Liver (tissue), 3 donors: ENCODE data around the gene ADGRG1.

Experiments
- EGR1 ChIP-seq, 2 donors: IDR thresholded peaks; 2 replicates each; pipeline ENCODE4 v1.6.1; 2016 to 2018; ENCODE audit warnings: antibody characterized with exemption in 2 of 2, low read depth in 2 of 2
- FOXA1 ChIP-seq: IDR thresholded peaks from 2 replicates; pipeline ENCODE4 v1.6.1; 2016; ENCODE audit warnings: antibody characterized with exemption
- GABPA ChIP-seq, 2 donors: IDR thresholded peaks in 1 of 2; conservative IDR thresholded peaks in 1 of 2; 2 replicates each; pipeline ENCODE4 v1.6.1; 2016; ENCODE audit warnings: antibody characterized with exemption in 2 of 2, mild to moderate bottlenecking in 1 of 2, moderate library complexity in 1 of 2
- HNF4A ChIP-seq, 2 donors: conservative IDR thresholded peaks; 2 replicates each; pipeline ENCODE4 v1.6.1; 2016; ENCODE audit warnings: antibody characterized with exemption in 2 of 2, mild to moderate bottlenecking in 2 of 2
- JUND ChIP-seq, 2 donors: IDR thresholded peaks; 2 replicates each; pipeline ENCODE4 v1.6.1; 2016; ENCODE audit warnings: antibody characterized with exemption in 2 of 2
- MAX ChIP-seq: IDR thresholded peaks from 2 replicates; pipeline ENCODE4 v1.6.1; 2016; ENCODE audit warnings: antibody characterized with exemption
- RAD21 ChIP-seq, 2 donors: IDR thresholded peaks; 2 replicates each; pipeline ENCODE4 v1.6.1; 2016; ENCODE audit warnings: antibody characterized with exemption in 2 of 2, mild to moderate bottlenecking in 2 of 2
- REST ChIP-seq: IDR thresholded peaks from 2 replicates; pipeline ENCODE4 v1.6.1; 2016; ENCODE audit warnings: antibody characterized with exemption, mild to moderate bottlenecking
- TAF1 ChIP-seq: conservative IDR thresholded peaks from 2 replicates; pipeline ENCODE4 v1.6.1; 2016; ENCODE audit warnings: antibody characterized with exemption, mild to moderate bottlenecking
- YY1 ChIP-seq: IDR thresholded peaks from 2 replicates; pipeline ENCODE4 v1.6.1; 2016; ENCODE audit warnings: antibody characterized with exemption, mild to moderate bottlenecking
- TF ChIP-seq, protein P1 (sequence below): fragments of 150-350 bp; IDR thresholded peaks from 2 replicates; pipeline ENCODE4 v1.5.1; 2017; ENCODE audit warnings: improper control_type of control experiment, low read depth, low read length; ENCODE audit not compliant: missing input control
- donor health status: healthy.
- donor health status: healthy.

GRCh38 chr16:57697896-57698537 lies 69.6 kb downstream of the ADGRG1 start:
- TF ChIP-seq, protein P1, sequence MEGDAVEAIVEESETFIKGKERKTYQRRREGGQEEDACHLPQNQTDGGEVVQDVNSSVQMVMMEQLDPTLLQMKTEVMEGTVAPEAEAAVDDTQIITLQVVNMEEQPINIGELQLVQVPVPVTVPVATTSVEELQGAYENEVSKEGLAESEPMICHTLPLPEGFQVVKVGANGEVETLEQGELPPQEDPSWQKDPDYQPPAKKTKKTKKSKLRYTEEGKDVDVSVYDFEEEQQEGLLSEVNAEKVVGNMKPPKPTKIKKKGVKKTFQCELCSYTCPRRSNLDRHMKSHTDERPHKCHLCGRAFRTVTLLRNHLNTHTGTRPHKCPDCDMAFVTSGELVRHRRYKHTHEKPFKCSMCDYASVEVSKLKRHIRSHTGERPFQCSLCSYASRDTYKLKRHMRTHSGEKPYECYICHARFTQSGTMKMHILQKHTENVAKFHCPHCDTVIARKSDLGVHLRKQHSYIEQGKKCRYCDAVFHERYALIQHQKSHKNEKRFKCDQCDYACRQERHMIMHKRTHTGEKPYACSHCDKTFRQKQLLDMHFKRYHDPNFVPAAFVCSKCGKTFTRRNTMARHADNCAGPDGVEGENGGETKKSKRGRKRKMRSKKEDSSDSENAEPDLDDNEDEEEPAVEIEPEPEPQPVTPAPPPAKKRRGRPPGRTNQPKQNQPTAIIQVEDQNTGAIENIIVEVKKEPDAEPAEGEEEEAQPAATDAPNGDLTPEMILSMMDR: no peak
- TF ChIP-seq REST: no peak
- no peak for TF ChIP-seq EGR1 (IDR thresholded peaks at IDR 0.05; ENCODE audit: low read depth in 2 of 2)
- no peak for TF ChIP-seq HNF4A (conservative IDR thresholded peaks at IDR 0.05)
- no peak for TF ChIP-seq RAD21 (IDR thresholded peaks at IDR 0.05)
- no peak for TF ChIP-seq YY1
- TF ChIP-seq JUND (IDR thresholded peaks at IDR 0.05): no peak
- TF ChIP-seq FOXA1: no peak
- TF ChIP-seq MAX: no peak
- no peak for TF ChIP-seq TAF1
- no peak for TF ChIP-seq GABPA (IDR thresholded peaks at IDR 0.05 in 1 of 2, conservative IDR thresholded peaks at IDR 0.05 in 1 of 2)
